DMS153 (cell line): ENCODE data around the gene SIGLEC15.
"Not testable (repeated sequence)": the region's sequence is repeated elsewhere in the genome, so short reads cannot be mapped to it uniquely, and the experiment has no call there.

Source experiments
- DNase-seq: peaks from one replicate; lab custom pipeline; 2025; lab: John Stamatoyannopoulos, UW

SIGLEC15 gene

DNA sequence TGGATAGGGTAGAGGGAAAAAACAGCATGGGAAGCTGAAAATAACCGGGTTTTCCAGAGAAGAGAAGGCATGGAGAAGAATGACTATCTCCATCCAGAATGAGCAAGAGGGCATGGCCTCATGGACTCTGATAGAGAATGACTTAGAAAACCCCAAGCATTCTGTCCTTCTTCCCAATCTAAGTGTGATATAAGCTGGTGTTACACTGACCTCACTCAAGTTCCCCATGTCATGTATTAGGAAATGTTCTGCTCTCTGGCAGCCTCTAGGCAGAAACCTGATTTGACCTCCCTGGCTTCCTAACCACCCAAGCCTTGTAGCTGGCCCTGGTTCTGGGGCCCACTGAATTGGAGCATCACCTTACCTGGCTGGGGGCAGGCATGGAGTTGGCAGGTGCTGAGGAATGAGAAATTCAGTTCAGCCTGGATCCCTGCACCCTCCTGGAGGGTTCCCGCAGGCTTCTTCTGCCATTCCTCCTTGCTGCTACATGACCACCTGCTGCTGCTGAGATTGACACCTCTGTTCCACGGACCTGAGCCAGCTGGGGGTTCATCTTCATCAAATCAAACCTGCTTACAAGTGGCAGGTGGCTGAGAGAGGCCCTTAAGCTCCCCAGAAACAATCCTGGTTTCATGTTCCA lies 5.2 kb upstream of the SIGLEC15 start:
- DNase-seq: no peak

DNA sequence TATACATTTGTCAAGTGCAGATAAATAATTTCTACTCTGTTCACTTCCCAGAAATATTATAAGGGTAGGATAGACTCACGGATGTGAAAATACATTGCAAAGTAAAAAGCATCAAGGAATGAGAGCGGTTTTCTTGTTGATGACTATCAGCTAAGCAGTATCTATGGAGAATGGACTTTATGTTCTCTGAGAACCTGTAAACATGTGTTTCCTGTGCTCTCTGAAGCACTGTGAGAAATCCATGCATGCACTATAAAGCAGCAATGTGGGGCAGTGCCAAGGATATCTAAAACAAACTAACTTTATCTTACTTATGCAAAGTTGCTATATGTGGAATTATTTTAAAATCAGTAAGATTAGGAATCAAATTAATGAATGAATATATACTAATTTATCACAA lies 4.4 kb upstream of the SIGLEC15 start:
- no peak for DNase-seq

DNA sequence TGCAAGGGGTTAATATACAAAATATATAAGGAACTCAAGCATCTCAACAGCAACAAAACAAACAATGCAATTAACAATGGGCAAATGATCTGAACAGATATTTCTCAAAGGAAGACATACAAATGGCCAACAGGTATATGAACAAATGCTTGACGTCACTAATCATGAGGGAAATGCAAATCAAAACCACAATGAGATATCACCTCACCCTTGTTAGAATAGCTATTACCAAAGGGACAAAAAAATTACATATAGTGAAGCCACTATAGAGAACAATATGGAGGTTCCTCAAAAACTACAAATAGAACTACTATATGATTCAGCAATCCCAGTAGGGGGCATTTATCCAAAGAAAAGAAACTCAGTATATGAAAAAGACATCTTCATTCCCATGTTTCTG lies 3.8 kb upstream of the SIGLEC15 start:
- no peak for DNase-seq

DNA sequence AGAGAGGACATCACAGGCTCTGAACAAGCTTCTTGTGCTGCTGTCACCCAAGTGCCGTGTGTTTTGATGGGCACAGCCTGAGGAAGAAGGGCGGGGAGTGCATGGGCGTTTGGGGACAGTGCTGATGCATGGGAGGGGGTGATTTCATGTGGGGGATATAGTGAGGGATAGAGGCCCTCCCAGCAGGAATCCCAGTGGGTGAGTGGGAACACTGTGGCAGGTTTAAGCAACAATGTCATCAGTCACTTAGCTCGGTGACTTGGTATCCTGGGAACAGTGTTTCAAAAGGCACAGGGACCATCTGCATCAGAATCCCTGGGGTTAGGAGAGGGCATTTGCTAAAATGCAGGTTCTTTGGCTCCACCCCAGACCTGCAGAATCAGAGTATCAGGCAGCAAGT lies 609 bp downstream of the SIGLEC15 start:
- no peak for DNase-seq

DNA sequence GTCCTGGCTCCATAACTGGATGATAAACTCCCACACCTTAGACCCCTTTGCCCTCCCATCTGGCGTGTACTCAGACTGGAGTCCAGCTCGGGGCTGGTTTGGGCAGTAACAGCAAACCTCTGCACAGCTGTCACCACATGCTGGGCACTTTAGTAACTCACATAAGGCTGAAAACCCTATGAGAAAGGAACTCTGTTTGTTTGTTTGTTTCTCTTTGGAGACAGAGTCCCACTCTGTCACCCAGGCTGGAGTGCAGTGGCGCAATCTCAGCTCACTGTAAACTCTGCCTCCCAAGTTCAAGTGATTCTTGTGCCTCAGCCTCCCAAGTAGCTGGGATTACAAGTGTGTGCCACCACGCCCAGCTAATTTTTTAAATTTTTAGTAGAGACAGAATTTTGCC lies 1.2 kb downstream of the SIGLEC15 start:
- DNase-seq: not testable (repeated sequence)

DNA sequence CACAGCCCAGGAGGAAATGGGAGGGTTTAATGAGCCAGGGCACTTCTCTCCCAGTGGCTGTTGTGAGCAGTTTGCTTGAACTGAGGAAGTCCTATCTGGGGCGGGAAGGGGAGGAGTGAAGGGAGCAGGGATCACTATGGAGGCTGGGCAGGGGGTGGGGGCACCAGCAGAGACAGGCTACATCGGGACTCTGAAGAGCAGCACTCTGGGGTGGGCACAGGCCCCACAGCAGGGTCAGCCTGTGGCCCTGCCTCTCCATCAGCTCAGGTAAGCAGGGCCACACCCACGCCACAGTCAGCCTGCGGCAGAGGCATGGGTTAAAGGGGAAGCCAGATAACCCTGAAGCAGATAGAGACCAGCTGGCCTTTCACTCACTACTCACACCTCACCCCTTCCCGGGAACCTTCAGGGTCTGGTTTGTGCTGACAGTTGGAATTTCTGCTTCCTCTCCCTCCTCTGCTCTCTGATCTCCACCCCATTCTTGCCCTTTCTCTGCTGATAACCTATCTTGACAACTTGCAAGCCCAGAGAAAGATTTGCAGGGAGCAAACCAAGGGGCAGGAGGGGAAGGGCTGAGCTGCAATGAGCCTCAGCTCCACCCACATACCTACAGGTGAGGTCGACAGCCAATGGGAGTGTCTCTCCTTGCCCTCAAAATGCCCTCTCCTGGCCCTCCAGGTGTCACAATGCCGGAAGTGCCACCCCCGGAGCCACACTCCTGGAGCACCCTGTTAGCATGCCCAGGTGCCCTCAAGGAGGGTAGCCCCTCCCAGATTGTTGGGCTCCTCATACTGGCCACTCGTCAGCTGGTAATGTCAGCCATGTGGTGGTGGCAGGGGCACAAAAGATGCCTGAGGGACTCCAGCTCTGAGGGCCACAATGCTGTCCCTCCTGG lies 3.7 kb downstream of the SIGLEC15 start:
- DNase-seq: peak; percentile 53

DNA sequence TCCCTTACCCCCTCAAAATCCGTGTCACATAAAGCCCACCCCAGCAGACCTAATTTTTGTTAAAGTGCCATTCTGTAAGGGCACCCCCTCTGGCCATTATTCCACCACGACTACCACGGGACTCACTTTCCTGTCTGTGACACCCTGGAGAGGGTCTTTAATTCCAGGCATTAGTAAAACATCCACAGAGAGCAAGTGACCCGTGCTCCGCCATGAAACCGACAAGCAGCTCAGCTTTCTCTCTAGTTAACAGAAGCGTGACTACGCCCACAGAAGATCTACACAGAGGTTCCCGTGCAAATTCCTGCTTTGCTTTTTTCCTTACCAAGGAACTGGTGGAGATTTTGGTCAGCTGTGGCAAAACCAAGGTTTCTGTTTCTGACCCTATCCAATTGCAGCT lies 4.4 kb downstream of the SIGLEC15 start:
- DNase-seq: no peak

DNA sequence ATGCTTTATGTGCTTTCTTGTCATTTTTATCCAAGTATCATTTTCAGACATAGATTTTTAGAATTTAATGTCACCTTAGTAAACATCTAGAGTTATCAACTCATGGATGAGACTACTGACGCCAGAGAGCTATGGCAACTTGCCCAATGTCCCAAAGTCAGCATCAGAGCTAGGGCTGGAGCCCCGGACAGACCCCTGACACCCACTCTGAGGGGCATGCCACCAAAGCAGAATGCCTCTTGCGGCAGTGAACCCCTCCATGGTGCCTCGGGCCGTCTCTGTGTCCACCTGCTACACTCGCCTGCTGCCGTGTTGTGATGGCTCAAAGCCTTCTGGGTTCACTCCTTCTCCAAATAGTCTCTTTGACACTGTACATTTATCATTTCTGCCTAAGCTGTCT lies 5.4 kb downstream of the SIGLEC15 start:
- DNase-seq: no peak

DNA sequence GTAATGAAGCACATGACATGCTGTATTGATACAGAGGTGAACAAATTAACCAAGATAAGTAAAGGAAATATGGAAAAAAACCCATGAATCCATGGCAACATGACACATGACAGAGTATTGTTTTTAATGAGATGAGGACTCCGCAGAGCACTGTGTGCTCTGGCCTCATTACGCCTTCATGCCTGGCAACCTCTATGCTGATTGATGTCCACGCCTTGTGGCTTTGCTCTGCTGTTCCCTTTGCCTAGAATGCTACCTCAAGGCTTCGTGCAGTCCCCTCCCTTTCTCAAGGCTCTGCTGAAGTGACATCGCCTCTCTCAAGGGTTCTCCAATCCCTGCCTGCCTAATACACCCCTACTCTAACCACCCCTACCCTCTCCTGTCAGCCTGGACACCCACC lies 8.4 kb downstream of the SIGLEC15 start:
- no peak for DNase-seq

DNA sequence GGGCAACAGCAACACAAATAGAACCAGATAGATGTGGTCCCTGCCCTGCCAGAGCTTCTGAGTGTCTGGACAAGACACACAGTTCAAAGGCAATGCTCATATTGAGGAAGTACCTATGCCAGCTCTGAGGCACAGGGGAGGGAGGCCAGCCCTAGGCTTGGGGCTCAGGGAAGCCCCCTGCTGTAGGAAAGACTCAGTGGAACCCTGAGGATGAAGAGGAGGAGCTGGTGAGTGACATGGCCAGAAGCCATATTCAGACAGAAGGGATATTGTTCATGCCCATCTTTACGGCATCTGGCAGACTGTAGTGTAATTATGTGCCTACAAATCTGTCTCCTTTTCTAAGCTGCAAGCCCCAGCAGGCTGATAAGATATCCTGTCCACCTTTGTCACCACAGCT lies 8.8 kb downstream of the SIGLEC15 start:
- no peak for DNase-seq

DNA sequence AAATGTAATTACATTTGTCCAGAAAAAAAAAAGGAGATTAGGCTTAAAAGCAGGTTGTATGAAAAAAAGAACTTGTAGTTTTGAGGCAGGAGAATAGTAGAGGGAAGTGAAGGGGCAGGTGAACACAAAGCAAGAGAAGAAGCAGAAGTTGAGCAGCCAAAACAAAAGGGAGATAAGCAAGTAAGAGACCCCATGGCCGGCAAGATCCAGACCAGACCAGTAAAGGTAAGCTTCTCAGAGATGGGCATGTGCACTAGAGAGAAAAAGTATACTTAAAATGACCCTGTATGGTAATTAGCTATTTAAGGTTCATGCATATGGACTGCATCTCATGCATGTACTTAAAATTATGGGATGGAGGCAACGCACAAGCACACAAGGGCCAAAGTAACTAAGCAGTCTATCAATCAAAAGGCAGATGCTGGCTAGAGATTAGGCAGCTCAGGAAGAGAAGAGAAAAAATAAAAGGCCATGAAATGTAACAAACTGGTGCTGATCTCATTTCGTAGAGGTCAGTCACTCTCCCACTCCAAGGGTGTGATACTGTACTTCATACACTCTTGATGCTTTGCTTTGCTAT lies 9.7 kb downstream of the SIGLEC15 start:
- DNase-seq: no peak

DNA sequence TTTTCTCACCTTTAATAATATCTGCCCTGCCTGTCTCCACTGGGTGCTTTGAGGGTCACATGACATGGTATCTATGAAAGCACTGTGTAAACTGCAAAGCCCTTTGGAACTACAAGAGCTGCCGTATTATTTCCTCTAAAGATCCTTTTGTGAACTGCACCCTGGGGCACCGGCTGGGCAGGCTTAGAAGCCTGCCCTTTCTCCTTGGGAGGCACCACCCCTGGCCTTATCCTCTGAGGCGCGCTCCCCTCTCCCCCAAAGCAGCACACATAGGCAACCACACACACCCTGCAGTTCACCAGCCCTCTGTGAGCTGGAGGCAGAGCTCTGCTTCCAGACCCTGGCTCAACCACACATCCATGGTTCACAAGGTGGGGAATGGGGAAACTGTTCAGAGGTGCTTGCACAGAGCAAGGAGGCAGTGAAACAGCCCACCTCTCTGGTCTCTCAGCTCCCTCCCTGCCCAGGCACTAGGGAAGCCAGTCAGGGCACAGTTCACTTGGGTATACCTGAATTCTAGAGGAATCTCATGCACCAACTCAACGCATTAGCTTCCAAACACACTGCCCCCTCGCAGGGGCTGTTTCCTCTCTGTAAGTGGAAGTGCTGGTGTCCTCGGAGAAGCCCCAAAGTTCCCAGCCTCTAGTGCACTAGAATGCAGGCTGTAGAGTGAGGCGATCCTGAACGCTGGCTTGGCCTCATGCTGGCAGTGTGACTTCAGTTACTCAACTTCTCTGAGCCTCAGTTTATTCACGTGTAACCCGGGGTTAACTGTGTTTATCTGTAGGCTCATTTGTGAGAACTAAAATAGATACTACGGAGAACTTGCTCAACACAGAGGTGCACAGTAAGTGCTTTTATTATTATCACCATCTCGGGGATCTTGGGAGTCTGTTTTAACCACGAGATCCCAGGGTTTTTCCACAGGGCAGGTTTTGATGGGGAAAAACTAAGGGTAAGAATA lies 11.0 kb downstream of the SIGLEC15 start:
- DNase-seq: peak; percentile 85

DNA sequence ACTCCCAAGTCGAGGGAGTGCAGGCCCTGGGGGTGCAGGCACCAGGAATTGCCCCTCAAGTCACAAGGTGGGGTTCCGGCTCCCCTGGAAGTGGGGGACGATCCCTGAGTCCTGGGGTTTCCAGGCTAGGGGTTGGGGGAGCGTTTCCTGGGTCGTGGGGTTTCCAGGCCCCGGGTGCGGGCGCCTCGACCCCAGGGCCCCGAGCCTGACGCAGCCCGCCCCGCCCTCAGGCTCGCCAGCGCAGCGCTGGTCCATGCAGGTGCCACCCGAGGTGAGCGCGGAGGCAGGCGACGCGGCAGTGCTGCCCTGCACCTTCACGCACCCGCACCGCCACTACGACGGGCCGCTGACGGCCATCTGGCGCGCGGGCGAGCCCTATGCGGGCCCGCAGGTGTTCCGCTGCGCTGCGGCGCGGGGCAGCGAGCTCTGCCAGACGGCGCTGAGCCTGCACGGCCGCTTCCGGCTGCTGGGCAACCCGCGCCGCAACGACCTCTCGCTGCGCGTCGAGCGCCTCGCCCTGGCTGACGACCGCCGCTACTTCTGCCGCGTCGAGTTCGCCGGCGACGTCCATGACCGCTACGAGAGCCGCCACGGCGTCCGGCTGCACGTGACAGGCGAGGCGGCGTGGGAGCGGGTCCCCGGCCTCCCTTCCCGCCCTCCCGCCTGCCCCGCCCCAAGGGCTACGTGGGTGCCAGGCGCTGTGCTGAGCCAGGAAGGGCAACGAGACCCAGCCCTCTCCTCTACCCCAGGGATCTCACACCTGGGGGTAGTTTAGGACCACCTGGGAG lies 12.0 kb downstream of the SIGLEC15 start:
- peak; percentile 71 for DNase-seq

DNA sequence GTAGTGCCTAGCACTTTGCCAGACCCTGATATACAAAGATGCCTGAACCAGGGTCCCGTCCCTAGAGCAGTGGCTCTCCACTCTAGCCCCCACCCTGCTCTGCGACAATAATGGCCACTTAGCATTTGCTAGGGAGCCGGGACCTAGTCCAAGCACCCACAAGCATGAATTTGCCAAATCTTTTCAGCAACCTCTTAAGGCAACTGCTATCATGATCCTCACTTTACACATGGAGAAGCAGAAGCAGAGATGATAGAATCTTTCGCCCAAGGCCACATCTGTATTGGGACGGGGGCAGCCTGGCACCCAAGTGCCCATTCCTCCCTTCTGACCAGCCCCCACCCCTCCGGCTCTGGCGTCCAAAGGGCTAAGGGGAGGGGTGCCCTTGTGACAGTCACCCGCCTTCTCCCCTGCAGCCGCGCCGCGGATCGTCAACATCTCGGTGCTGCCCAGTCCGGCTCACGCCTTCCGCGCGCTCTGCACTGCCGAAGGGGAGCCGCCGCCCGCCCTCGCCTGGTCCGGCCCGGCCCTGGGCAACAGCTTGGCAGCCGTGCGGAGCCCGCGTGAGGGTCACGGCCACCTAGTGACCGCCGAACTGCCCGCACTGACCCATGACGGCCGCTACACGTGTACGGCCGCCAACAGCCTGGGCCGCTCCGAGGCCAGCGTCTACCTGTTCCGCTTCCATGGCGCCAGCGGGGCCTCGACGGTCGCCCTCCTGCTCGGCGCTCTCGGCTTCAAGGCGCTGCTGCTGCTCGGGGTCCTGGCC lies 13.0 kb downstream of the SIGLEC15 start:
- no peak for DNase-seq

DNA sequence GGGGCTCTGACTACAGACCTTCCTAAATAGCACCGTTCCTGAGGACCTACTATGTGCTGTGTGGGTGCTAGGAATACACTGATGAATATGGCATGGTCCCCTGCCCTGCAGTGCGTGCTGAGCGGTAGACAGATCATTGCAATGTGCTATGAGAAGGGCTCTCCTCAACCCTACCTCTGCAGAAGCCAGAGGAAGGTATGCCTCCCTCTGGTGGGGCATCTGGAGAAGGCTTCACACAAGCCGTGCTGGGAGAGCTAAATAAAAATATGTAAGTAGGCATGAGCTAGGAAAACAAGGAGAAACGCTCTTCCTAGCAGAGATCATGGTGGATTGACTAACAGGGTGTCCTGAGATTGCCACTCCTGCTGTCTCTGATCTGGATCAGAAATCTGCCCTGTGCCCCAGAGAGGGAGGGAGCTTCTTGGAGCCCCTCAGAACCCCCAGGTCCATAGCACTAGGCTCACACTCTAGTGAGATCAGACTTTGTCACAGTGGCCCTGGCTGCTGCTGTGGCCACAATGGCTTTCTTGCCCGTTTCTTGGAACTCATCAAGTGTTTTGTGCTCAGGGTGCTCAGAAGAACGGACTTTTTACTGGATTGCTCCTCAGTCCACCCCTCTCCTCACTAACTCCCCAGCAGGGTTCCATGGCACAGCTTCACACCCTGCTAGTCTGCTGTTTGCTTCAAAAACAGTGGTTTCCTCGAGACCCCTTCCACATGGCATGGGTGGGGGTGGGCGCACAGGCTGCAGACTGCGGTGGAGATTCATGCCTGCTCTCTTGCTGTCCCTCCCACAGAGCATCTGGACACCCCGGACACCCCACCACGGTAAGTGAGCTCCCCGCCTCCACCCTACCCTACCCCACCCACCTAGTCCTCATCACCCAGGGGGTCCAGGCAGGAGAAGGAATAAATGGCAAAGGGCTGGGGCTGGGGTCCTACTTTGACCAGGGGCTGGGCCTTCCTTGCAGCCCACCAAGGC lies 14.2 kb downstream of the SIGLEC15 start:
- peak; percentile 77 for DNase-seq

DNA sequence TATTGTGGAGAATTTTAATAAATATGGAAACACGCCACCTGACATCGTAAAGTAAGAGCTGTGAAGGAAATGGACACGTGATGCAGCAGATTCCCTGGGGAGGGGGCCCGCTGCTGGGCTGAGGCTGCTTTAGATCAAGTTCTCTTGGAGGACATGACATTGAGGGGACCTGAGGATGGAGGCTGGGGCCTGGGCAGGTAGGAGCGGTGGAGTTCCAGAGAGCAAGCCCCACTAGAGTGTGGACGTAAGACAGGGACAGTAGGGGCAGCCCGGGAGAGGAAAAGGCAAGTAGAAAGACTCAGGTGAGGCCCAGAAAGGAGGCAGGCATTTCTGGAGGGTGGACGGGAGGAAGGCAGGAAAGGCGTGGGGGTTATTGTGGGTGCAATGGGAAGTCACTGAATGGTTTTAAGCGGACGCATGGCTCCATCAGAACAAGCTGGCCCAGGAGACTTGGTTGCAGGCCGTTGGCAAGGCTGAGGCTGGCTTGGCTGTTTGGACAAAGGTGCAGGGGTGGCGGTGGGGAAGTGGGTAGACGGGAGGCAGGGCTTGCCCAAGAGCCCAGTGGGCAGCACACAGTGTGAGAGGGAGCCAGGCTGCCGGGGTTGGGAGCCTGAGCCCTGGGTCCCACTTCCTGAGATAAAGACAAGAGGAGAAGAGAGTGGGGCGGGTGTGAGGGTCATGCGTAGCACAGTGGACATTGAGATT lies 15.7 kb downstream of the SIGLEC15 start:
- no peak for DNase-seq

DNA sequence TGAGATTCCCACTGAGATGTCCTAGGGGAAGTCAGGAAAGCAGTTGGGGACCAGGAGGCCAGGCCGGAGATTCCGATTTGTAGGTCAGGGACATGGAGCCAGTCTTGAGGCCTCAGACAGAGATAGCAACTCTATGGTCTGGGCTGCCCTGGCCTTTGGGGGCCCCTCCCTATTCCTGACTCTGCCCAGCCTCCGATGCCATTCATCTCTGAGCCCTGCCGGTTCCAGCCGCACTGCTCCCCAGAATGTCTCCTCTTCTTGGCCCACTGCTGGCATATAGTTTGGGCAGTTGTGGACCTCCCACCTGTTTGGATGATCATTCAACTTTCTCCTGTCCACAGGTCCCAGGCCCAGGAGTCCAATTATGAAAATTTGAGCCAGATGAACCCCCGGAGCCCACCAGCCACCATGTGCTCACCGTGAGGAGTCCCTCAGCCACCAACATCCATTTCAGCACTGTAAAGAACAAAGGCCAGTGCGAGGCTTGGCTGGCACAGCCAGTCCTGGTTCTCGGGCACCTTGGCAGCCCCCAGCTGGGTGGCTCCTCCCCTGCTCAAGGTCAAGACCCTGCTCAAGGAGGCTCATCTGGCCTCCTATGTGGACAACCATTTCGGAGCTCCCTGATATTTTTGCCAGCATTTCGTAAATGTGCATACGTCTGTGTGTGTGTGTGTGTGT lies 16.4 kb downstream of the SIGLEC15 start:
- no peak for DNase-seq

DNA sequence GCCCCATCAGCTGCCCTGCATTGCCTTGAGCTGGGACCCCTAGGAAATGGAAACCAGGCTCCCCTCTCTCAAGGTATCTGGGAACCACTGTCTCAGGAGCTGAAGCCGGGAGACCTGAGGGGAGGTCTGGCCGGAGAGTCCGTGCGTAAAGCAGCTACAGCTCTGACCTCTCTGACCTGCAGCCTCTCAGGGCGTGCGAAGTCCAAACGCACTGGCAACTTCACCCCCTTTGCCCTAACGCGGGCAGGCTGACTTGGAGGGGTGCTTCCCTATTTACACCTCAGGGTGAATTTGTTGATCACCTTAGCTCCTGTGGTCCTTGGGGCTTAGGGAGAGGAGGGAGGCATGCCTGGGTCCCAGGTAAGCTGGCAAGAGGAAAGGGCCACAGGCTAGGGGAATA lies 17.5 kb downstream of the SIGLEC15 start:
- no peak for DNase-seq
